ENCODE measurements around the gene TNN.

The TNN gene

GRCh38 chr1:175045519-175045918, 22.1 kb upstream of the TNN start:
- no peak overlapping the region for H3K27ac Mint-ChIP-seq
- H3K27me3 Mint-ChIP-seq = peaks cover 21% of the 10 kb centered on the region
- no peaks in the 10 kb centered on the region for H3K9me3 Mint-ChIP-seq (ENCODE audit: low read depth)
- no peak overlapping the region for H3K4me3 Mint-ChIP-seq
- H3K4me1 Mint-ChIP-seq (ENCODE audit: low read depth) = no peaks in the 10 kb centered on the region
- peaks cover 2% of the 10 kb centered on the region for H3K36me3 Mint-ChIP-seq

GRCh38 chr1:175050992-175051391, 16.6 kb upstream of the TNN start:
- Mint-ChIP-seq H3K4me3 (no peak overlapping the region), H3K27ac (no peak overlapping the region), H3K4me1 (ENCODE audit: low read depth) (no peaks in the 10 kb centered on the region), H3K36me3 (peaks cover 2% of the 10 kb centered on the region), H3K27me3 (peaks cover 25% of the 10 kb centered on the region), H3K9me3 (ENCODE audit: low read depth) (no peaks in the 10 kb centered on the region)

- no peaks in the 10 kb centered on the region for H3K36me3 Mint-ChIP-seq
- no peaks in the 10 kb centered on the region for H3K9me3 Mint-ChIP-seq (ENCODE audit: low read depth)
- no peak overlapping the region for H3K27ac Mint-ChIP-seq
- H3K4me1 Mint-ChIP-seq (ENCODE audit: low read depth) = no peaks in the 10 kb centered on the region
- H3K27me3 Mint-ChIP-seq = peaks cover 12% of the 10 kb centered on the region
- no peak overlapping the region for H3K4me3 Mint-ChIP-seq
Observed at GRCh38 chr1:175054736-175055135, 12.9 kb upstream of the TNN start.

- Mint-ChIP-seq H3K4me3 (no peak overlapping the region), H3K27me3 (no peaks in the 10 kb centered on the region), H3K4me1 (ENCODE audit: low read depth) (no peaks in the 10 kb centered on the region), H3K27ac (no peak overlapping the region), H3K9me3 (ENCODE audit: low read depth) (no peaks in the 10 kb centered on the region), H3K36me3 (no peaks in the 10 kb centered on the region)
Observed at GRCh38 chr1:175062339-175062738, 5.3 kb upstream of the TNN start.

GRCh38 chr1:175062858-175063257, 4.8 kb upstream of the TNN start:
- Mint-ChIP-seq H3K9me3 (ENCODE audit: low read depth) (no peaks in the 10 kb centered on the region), H3K27me3 (no peaks in the 10 kb centered on the region), H3K4me3 (no peak overlapping the region), H3K4me1 (ENCODE audit: low read depth) (no peaks in the 10 kb centered on the region), H3K27ac (no peak overlapping the region), H3K36me3 (no peaks in the 10 kb centered on the region)

DNA sequence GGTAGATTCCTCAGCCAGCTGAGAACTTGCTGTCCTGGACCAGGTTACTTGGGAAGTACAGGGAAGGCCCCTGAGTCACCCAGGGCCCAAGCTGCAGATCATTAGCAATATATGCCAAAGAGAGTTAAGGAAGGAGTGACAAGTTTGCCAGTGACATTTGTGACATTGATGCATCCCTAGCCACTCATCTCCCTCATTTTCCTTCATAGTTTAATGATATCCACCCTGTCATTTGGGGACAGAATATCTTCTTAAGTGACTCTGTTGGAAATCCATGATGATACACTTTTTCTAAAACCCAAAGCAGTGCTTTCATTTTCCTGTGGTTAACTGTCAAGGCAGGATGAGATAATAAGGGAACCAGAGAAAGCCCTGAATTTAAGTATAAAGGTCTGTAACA, 3.2 kb downstream of the TNN start:
- no peaks in the 10 kb centered on the region for H3K36me3 Mint-ChIP-seq
- H3K4me3 Mint-ChIP-seq = no peak overlapping the region
- H3K9me3 Mint-ChIP-seq (ENCODE audit: low read depth) = no peaks in the 10 kb centered on the region
- peaks cover 9% of the 10 kb centered on the region for H3K4me1 Mint-ChIP-seq (ENCODE audit: low read depth)
- H3K27me3 Mint-ChIP-seq = peaks cover 4% of the 10 kb centered on the region
- H3K27ac Mint-ChIP-seq = no peak overlapping the region

DNA sequence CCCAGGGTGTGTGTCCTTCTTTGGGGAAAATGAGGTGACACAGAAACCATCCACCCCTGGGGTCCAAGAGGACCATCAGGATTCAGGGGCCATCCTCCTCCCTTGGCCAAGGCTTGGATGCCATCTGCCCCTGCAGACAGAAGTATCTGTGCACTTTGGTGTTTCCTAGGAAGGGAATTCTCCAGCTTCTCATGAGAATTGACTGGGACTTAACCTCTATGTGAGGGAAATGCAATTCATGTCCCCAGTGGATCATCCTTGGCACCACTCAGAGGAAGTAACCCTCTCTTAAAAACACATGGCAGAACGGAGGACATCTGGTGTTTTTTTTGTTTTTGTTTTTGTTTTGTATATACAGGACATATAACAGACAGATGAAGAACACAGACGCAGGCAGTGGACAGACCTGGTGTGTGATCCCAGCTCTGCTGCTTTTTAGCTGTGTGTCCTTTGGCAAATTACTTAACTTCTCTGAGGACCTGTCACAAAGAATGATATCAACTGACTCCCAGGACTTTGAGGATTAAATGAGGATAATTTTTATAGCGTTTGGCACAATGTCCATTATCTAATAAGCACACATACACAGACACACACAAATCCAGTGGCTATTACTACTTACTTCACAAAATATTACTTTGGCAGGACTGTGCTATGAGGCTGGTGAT, 3.8 kb downstream of the TNN start:
- Mint-ChIP-seq H3K9me3 (ENCODE audit: low read depth) (no peaks in the 10 kb centered on the region), H3K36me3 (no peaks in the 10 kb centered on the region), H3K4me3 (no peak overlapping the region), H3K4me1 (ENCODE audit: low read depth) (peaks cover 9% of the 10 kb centered on the region), H3K27me3 (peaks cover 4% of the 10 kb centered on the region), H3K27ac (no peak overlapping the region)

DNA sequence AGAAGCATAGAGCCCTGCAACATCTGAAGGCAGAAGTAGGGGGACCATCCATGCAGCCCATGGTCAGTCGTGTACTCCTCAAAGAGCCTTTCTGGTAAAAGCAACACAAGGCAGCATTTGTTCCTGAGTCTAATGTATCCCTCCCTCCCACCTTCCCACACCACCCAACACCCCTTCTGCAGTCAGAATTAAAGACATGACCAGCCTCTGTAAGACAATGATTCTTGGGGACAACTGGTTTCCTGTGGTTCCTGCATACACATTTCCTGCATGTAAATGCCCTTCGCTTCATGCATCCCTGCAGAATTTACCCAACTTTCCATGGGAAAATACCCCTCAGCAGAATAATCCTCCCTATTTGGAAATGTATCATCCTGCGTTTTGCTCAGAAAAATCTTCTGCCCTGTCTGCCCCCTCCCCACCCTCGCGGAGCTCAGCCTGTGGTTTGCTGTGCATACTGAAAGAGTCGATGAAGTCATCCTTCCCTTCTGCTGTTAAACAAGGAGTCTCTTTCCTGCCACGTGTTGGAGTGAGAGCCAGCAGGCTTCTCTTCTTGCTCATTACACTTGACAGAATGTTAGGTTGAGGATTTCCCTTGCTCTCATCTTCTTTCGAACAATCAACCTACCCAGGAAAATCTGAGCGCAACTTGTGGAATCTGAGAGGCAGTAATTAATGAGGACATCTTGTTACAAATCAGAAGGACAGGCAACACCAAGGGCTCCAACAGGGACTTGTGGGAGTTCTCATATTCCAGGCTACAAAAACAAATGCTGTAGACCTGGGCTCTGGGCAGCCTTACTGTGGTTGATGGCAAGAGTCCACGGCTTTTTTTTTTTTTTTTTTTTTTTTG, 4.7 kb downstream of the TNN start:
- Mint-ChIP-seq H3K36me3 (no peaks in the 10 kb centered on the region), H3K27me3 (peaks cover 4% of the 10 kb centered on the region), H3K4me1 (ENCODE audit: low read depth) (peaks cover 9% of the 10 kb centered on the region), H3K9me3 (ENCODE audit: low read depth) (no peaks in the 10 kb centered on the region), H3K4me3 (peak overlapping the region; percentile 46), H3K27ac (no peak overlapping the region)

- peaks cover 9% of the 10 kb centered on the region for H3K4me1 Mint-ChIP-seq (ENCODE audit: low read depth)
- no peak overlapping the region for H3K27ac Mint-ChIP-seq
- H3K4me3 Mint-ChIP-seq = no peak overlapping the region
- peaks cover 4% of the 10 kb centered on the region for H3K27me3 Mint-ChIP-seq
- no peaks in the 10 kb centered on the region for H3K36me3 Mint-ChIP-seq
- H3K9me3 Mint-ChIP-seq (ENCODE audit: low read depth) = no peaks in the 10 kb centered on the region
Observed at GRCh38 chr1:175073061-175073460, 5.4 kb downstream of the TNN start.

DNA sequence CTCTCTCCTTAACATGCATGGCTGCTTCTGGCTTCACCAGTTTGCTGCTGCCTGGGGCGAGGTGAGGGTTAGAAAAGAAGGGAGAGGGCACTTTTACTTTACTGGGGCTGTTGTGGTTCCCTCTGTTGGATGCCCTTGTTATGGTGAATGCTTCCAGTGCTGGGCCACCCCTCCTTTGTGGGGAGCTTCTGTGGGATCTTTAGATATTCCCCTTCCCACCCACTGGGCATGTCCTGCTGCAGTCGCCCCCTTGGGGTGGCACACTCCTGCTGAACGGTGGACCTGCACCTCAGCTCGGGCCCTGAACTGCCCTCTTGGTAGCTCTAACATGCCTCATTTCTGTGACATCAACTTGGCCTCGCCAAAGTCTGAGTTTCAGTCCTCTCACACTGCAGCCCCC, 6.0 kb downstream of the TNN start:
- peaks cover 9% of the 10 kb centered on the region for H3K4me1 Mint-ChIP-seq (ENCODE audit: low read depth)
- H3K4me3 Mint-ChIP-seq = no peak overlapping the region
- peaks cover 4% of the 10 kb centered on the region for H3K27me3 Mint-ChIP-seq
- H3K36me3 Mint-ChIP-seq = no peaks in the 10 kb centered on the region
- H3K9me3 Mint-ChIP-seq (ENCODE audit: low read depth) = no peaks in the 10 kb centered on the region
- H3K27ac Mint-ChIP-seq = no peak overlapping the region

- no peak overlapping the region for H3K27ac Mint-ChIP-seq
- no peaks in the 10 kb centered on the region for H3K36me3 Mint-ChIP-seq
- H3K9me3 Mint-ChIP-seq (ENCODE audit: low read depth) = no peaks in the 10 kb centered on the region
- H3K4me1 Mint-ChIP-seq (ENCODE audit: low read depth) = peaks cover 9% of the 10 kb centered on the region
- no peak overlapping the region for H3K4me3 Mint-ChIP-seq
- H3K27me3 Mint-ChIP-seq = peaks cover 4% of the 10 kb centered on the region
Observed at GRCh38 chr1:175075572-175076568, 8.2 kb downstream of the TNN start.

DNA sequence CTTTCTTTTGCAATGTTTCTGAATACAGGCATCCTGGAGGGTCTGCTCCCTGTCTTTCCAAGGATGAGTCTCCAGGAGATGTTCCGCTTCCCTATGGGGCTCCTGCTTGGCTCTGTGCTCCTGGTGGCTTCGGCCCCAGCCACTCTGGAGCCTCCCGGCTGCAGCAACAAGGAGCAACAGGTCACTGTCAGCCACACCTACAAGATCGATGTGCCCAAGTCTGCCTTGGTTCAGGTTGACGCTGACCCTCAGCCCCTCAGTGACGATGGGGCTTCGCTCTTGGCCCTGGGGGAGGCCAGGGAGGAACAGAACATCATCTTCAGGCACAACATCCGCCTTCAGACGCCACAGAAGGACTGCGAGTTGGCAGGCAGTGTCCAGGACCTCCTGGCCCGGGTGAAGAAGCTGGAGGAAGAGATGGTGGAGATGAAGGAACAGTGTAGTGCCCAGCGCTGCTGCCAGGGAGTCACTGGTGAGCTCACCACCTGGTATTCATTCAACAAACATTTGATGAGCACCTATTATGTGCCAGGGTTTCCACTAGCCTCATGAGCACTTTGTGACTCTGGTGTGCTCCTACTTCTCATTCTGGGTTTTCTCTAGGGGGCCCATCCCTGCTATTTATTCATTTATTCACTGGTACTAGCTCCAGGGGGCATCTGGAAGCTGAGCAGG, 9.9 kb downstream of the TNN start:
- Mint-ChIP-seq H3K27ac (no peak overlapping the region), H3K9me3 (ENCODE audit: low read depth) (no peaks in the 10 kb centered on the region), H3K36me3 (no peaks in the 10 kb centered on the region), H3K4me1 (ENCODE audit: low read depth) (peaks cover 3% of the 10 kb centered on the region), H3K27me3 (peaks cover 7% of the 10 kb centered on the region), H3K4me3 (no peak overlapping the region)

- H3K9me3 Mint-ChIP-seq (ENCODE audit: low read depth) = no peaks in the 10 kb centered on the region
- H3K27ac Mint-ChIP-seq = no peak overlapping the region
- H3K4me1 Mint-ChIP-seq (ENCODE audit: low read depth) = no peaks in the 10 kb centered on the region
- H3K27me3 Mint-ChIP-seq = peaks cover 6% of the 10 kb centered on the region
- no peak overlapping the region for H3K4me3 Mint-ChIP-seq
- no peaks in the 10 kb centered on the region for H3K36me3 Mint-ChIP-seq
Observed at GRCh38 chr1:175078629-175079028, 11.0 kb downstream of the TNN start.

- Mint-ChIP-seq H3K27me3 (peaks cover 4% of the 10 kb centered on the region), H3K4me1 (ENCODE audit: low read depth) (no peaks in the 10 kb centered on the region), H3K9me3 (ENCODE audit: low read depth) (no peaks in the 10 kb centered on the region)
Observed at GRCh38 chr1:175079338-175079737, 11.7 kb downstream of the TNN start.

More at GRCh38 chr1:175079338-175079737, 11.7 kb downstream of the TNN start:
- no peak overlapping the region for H3K4me3 Mint-ChIP-seq
- no peak overlapping the region for H3K27ac Mint-ChIP-seq
- H3K36me3 Mint-ChIP-seq = no peaks in the 10 kb centered on the region
